PFSK-1 (cell line): ENCODE data around the gene FSTL1.

Experiments used
- POLR2AphosphoS5 ChIP-seq: IDR thresholded peaks from 2 replicates; pipeline ENCODE4 v1.6.1; 2012; ENCODE audit warnings: low read depth, mild to moderate bottlenecking, control low read depth, low read length, moderate library complexity
- TAF1 ChIP-seq: IDR thresholded peaks from 2 replicates; pipeline ENCODE4 v1.6.1; 2012; ENCODE audit warnings: low read length, control low read depth, borderline replicate concordance; ENCODE audit not compliant: insufficient read depth

DNA sequence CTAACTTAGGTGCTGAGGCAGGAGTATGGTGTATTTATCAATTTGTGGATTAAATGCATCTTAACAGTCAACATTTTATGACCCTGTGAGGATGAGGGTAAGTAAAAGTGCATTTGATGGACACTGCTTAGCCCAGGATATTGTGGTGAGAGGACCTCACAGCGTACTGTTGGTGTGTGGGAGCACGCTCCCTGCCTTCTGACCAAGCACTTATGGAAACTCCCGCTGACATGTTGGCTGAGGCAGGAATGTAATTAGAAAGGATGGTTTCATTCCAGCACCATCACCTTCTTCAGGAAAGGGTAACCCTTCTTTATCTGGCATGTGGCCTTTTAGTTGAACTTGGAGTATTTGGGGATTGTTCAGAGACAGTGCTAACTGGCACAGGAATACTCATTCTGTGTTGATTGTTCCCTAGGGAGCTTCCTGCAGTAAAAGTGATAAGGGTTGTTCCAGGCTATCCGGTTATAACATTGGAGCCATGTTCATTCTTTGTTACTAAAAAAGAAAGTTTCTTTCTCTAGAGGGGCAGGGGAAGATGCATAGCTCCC is 11.7 kb upstream of the FSTL1 start:
- TF ChIP-seq TAF1 (no peak), POLR2AphosphoS5 (no peak)
